H1 (cell line): ENCODE data around the gene ROR1. TPM values are rescaled to one million over a fixed set of nuclear protein-coding genes. Genes with fewer than 3 reads are reported as not detected.
A peak's percentile ranks its signal among the peaks of the same experiment; 100 is the strongest.

ENCODE experiments used
- CTCF ChIA-PET: fragments of 300-600 bp; sonication (Branson Sonifier 250); formaldehyde crosslinking; loops from one replicate; lab custom pipeline; 2021; ENCODE audit not compliant: partially characterized antibody; lab: Charles Lee
- POLR2A ChIA-PET: fragments of 300-600 bp; sonication (Branson Sonifier 250); formaldehyde crosslinking; loops from one replicate; lab custom pipeline; 2021; ENCODE audit warnings: inconsistent platforms; ENCODE audit not compliant: partially characterized antibody; lab: Charles Lee
- DNase-seq, 2 experiments: peaks; one replicate each; pipeline versions ENCODE4 v3.0.0 to v3.0.0-alpha.2; 2010 to 2022; ENCODE audit warnings: low spot score in 2 of 2, low read depth in 1 of 2, mixed read lengths in 1 of 2
- FAIRE-seq: peaks from 2 replicates; lab custom pipeline; 2011; peaks lifted over from hg19 to GRCh38; lab: Jason Lieb, UNC
- H2AFZ ChIP-seq: 2 replicates; pipeline ENCODE4 v1.8.1; 2012; ENCODE audit warnings: low read length, inconsistent platforms
- H2AK5ac ChIP-seq: 2 replicates; pipeline ENCODE4 v1.6.1; 2013; ENCODE audit warnings: low read depth, low read length
- H2BK120ac ChIP-seq: replicated peaks from 2 replicates; pipeline ENCODE3; 2013; ENCODE audit warnings: low read depth, low read length, inconsistent platforms
- H2BK12ac ChIP-seq: 2 replicates; pipeline ENCODE4 v1.6.1; 2013; ENCODE audit warnings: low read depth, low read length
- H2BK15ac ChIP-seq: 2 replicates; pipeline ENCODE4 v1.6.1; 2013; ENCODE audit warnings: low read length
- H2BK20ac ChIP-seq: 2 replicates; pipeline ENCODE4 v1.6.1; 2013; ENCODE audit warnings: low read length
- H2BK5ac ChIP-seq: 2 replicates; pipeline ENCODE4 v1.6.1; 2013; ENCODE audit warnings: low read depth, low read length
- H3K14ac ChIP-seq: 2 replicates; pipeline ENCODE4 v1.6.1; 2013; ENCODE audit warnings: inconsistent platforms; ENCODE audit not compliant: insufficient read length
- H3K18ac ChIP-seq: 2 replicates; pipeline ENCODE4 v1.6.1; 2013; ENCODE audit warnings: low read length; ENCODE audit errors: extremely low read depth
- H3K23ac ChIP-seq: 2 replicates; pipeline ENCODE4 v1.6.1; 2013; ENCODE audit warnings: inconsistent platforms; ENCODE audit not compliant: insufficient read length
- H3K23me2 ChIP-seq: 2 replicates; pipeline ENCODE4 v1.6.1; 2013; ENCODE audit warnings: low read depth, low read length
- H3K27ac ChIP-seq: 2 replicates; pipeline ENCODE4 v1.6.1; 2011; ENCODE audit warnings: low read depth, low read length, inconsistent platforms
- H3K27me3 ChIP-seq, 4 experiments: replicated peaks in 1 of 4; 1 replicate in 1 of 4; 2 replicates in 3 of 4; pipeline versions ENCODE4 v1.6.1 to v1.8.1; 2011 to 2013; ENCODE audit warnings: low read length in 3 of 4, mild to moderate bottlenecking in 3 of 4, inconsistent platforms in 2 of 4, mixed read lengths in 2 of 4, moderate library complexity in 1 of 4; ENCODE audit not compliant: control insufficient read depth in 3 of 4, insufficient read depth in 3 of 4; ENCODE audit errors: extremely low read depth in 1 of 4
- H3K36me3 ChIP-seq, 4 experiments: 2 replicates each; pipeline versions ENCODE4 v1.6.1 to v1.8.1; 2011 to 2013; ENCODE audit warnings: mild to moderate bottlenecking in 4 of 4, low read length in 3 of 4, moderate library complexity in 2 of 4, control low read depth in 1 of 4, inconsistent platforms in 1 of 4; ENCODE audit not compliant: insufficient read depth in 4 of 4, control insufficient read depth in 2 of 4
- H3K4ac ChIP-seq: replicated peaks from 2 replicates; pipeline ENCODE3; 2013; ENCODE audit warnings: low read length, low read depth, mixed read lengths, inconsistent platforms; ENCODE audit not compliant: insufficient read length
- H3K4me1 ChIP-seq, 4 experiments: replicated peaks in 1 of 4; 1 replicate in 1 of 4; 2 replicates in 3 of 4; pipeline versions ENCODE4 v1.6.1 to v1.8.1; 2011 to 2013; ENCODE audit warnings: low read length in 3 of 4, inconsistent platforms in 2 of 4, mixed read lengths in 1 of 4; ENCODE audit not compliant: insufficient read depth in 4 of 4, control insufficient read depth in 3 of 4
- H3K4me2 ChIP-seq, 2 experiments: 2 replicates each; pipeline versions ENCODE4 v1.6.1 to v1.8.1; 2011 to 2013; ENCODE audit warnings: low read depth in 2 of 2, low read length in 2 of 2, control low read depth in 1 of 2, inconsistent platforms in 1 of 2, mild to moderate bottlenecking in 1 of 2; ENCODE audit not compliant: insufficient read depth in 1 of 2
- H3K4me3 ChIP-seq, 4 experiments: fragments of 200-600, 300-600 bp in 1 of 4; sonication (generic), shearing (Covaris generic), sonication (Bioruptor Twin) in 1 of 4; 2 replicates each; pipeline versions ENCODE4 v1.5.1 to v1.8.1; 2011 to 2016; ENCODE audit warnings: low read length in 4 of 4, low read depth in 3 of 4, control low read depth in 2 of 4, inconsistent platforms in 2 of 4, mild to moderate bottlenecking in 2 of 4, mixed read lengths in 1 of 4, moderate library complexity in 1 of 4; ENCODE audit not compliant: insufficient read depth in 2 of 4; ENCODE audit errors: extremely low read depth in 1 of 4
- H3K56ac ChIP-seq: replicated peaks from 2 replicates; pipeline ENCODE3; 2013; ENCODE audit warnings: low read depth, mild to moderate bottlenecking, mixed read lengths, low read length, inconsistent platforms; ENCODE audit not compliant: insufficient read length
- H3K79me1 ChIP-seq: 2 replicates; pipeline ENCODE4 v1.6.1; 2013; ENCODE audit warnings: low read depth, low read length, control low read depth
- H3K79me2 ChIP-seq, 2 experiments: 2 replicates each; pipeline versions ENCODE4 v1.6.1 to v1.8.1; 2012 to 2013; ENCODE audit warnings: low read length in 2 of 2, mild to moderate bottlenecking in 2 of 2, inconsistent platforms in 1 of 2; ENCODE audit not compliant: insufficient read depth in 2 of 2, control insufficient read depth in 1 of 2
- H3K9ac ChIP-seq, 4 experiments: replicated peaks in 1 of 4; 1 replicate in 1 of 4; 2 replicates in 3 of 4; pipeline versions ENCODE4 v1.6.1 to v1.8.1; 2011 to 2013; ENCODE audit warnings: low read depth in 3 of 4, low read length in 3 of 4, control low read depth in 2 of 4, mild to moderate bottlenecking in 2 of 4, moderate library complexity in 2 of 4, inconsistent platforms in 1 of 4; ENCODE audit errors: extremely low read depth in 1 of 4
- H3K9me3 ChIP-seq, 2 experiments: 2 replicates each; pipeline versions ENCODE4 v1.6.1 to v1.8.1; 2012 to 2013; ENCODE audit warnings: mild to moderate bottlenecking in 2 of 2, moderate library complexity in 2 of 2, control low read depth in 1 of 2, inconsistent platforms in 1 of 2, low read depth in 1 of 2, low read length in 1 of 2, mixed read lengths in 1 of 2; ENCODE audit not compliant: insufficient read depth in 2 of 2
- H4K20me1 ChIP-seq, 2 experiments: replicated peaks in 1 of 2; 2 replicates each; pipeline versions ENCODE3 to v1.8.1; 2011 to 2013; ENCODE audit warnings: inconsistent platforms in 2 of 2, low read length in 2 of 2, mild to moderate bottlenecking in 1 of 2; ENCODE audit not compliant: insufficient read depth in 2 of 2, control insufficient read depth in 1 of 2
- H4K5ac ChIP-seq: 2 replicates; pipeline ENCODE4 v1.6.1; 2013; ENCODE audit warnings: low read length, low read depth, mixed read lengths, inconsistent platforms; ENCODE audit not compliant: insufficient read length
- H4K8ac ChIP-seq: 2 replicates; pipeline ENCODE4 v1.8.0; 2013; ENCODE audit warnings: mild to moderate bottlenecking, moderate library complexity, low read length, inconsistent platforms; ENCODE audit not compliant: insufficient read depth; ENCODE audit errors: extremely low read depth
- H4K91ac ChIP-seq: replicated peaks from 2 replicates; pipeline ENCODE3; 2013; ENCODE audit warnings: low read length, mixed read lengths, inconsistent platforms; ENCODE audit not compliant: insufficient read length
- KDM5A ChIP-seq: fragments of 200-600 bp; IDR thresholded peaks from 2 replicates; pipeline ENCODE4 v1.7.1; 2012; ENCODE audit warnings: mild to moderate bottlenecking, low read length, inconsistent platforms, mixed read lengths
- RAD21 ChIP-seq, 2 experiments: IDR thresholded peaks in 1 of 2; conservative IDR thresholded peaks in 1 of 2; 2 replicates each; pipeline ENCODE4 v1.6.1; 2011; ENCODE audit warnings: low read depth in 2 of 2, low read length in 2 of 2, improper control_type of control experiment in 1 of 2, inconsistent platforms in 1 of 2, mild to moderate bottlenecking in 1 of 2, moderate library complexity in 1 of 2
- SRF ChIP-seq: IDR thresholded peaks from 2 replicates; pipeline ENCODE4 v1.6.1; 2011; ENCODE audit warnings: mild to moderate bottlenecking, low read depth, low read length, moderate library complexity
- WGBS, 2 experiments: shearing (Covaris generic) in 1 of 2; methylation state at CpG; one replicate each; pipeline versions ENCODE4 v1.1.6 to v1.1.7; 2013 to 2015; ENCODE audit warnings: low lambda C conversion rate in 2 of 2, mixed read lengths in 2 of 2, inconsistent platforms in 1 of 2, low coverage in 1 of 2, missing lambda C conversion rate in 1 of 2; ENCODE audit not compliant: insufficient replicate concordance in 2 of 2, insufficient coverage in 1 of 2, insufficient read length in 1 of 2; ENCODE audit errors: extremely low coverage in 1 of 2, missing lambda C conversion rate in 1 of 2; 5-methylcytosine and 5-hydroxymethylcytosine counted together
- polyA plus RNA-seq, 7 experiments: library from polyadenylated mRNA; depleted of rRNA in 3 of 7; stranded (reverse) in 5 of 7; unstranded in 2 of 7; fragments of >200 nt in 5 of 7; fragments of 200-250 nt in 2 of 7; gene quantifications; 1 replicate in 5 of 7; 2 replicates in 1 of 7; 4 replicates in 1 of 7; pipeline versions ENCODE4 v1.2.1 to v1.2.3, GENCODE V29; 2011 to 2013; ENCODE audit warnings: missing spikeins in 2 of 7, mixed read lengths in 2 of 7
- total RNA-seq: library from RNA; stranded (reverse); fragmentation: NEBNext Ultra II Directional; extraction: Animal tissue kit (Norgen Biotek cat#: 25700); gene quantifications from 2 replicates; pipeline ENCODE4 v1.2.1, GENCODE V29; 2021
- TF ChIP-seq, protein P1 (sequence below), 3 experiments: IDR thresholded peaks; 1 replicate in 2 of 3; 2 replicates in 1 of 3; pipeline versions ENCODE4 v1.5.1 to v1.6.1; 2011; ENCODE audit warnings: low read length in 3 of 3, mild to moderate bottlenecking in 3 of 3, inconsistent platforms in 2 of 3, low read depth in 1 of 3, moderate library complexity in 1 of 3; ENCODE audit not compliant: insufficient read depth in 1 of 3; ENCODE audit errors: control extremely low read depth in 1 of 3

Gene ROR1
- total and polyA plus RNA-seq, 2 of the 8 experiments (the other 6 are each of a cell fraction or from before 2014, with no cell fraction given): 33.6 to 73.6 TPM

DNA sequence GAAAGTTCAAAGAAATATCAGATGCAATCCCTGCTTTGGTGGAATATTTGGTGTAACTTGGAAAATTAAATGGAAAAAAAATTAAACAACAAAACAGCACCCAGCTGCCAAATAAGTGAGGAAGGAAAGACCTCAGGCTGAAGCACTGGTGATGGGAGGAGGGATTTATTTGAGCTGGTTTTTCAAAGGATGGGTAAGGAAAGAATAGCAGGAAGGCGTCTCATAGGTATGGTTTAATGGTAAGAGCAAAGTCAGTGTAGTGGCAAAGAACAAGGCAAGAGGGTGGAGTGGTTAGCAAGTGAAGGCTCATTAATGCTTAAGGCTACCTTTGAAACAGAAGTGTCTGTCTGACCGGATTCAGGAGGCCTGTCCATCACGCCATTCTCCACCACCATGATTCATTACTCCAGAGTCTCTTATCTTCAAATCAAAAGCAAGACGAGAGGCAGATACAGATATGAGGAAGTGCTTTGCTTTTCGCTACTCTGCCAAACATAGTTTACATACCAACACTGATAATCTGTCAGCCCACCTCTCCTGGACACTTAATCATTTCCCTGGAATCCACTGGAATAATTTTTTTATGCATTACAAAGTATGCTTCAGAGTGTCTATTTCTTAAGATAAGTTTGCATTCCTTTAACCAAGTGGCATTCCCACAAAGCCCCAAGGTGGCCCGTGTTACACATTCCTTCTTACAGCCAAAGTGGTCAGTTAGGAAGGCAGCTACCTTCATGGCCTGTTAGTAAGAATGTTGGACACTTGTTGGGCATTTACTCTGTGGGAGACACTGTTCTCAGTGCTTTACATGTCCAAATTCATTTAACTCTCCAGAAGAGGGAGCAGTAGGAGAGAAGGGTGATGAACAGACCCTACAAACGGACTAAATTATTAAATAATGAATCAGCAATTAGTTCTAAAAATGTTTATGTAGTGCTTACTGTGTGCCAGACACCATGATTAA, 146.6 kb downstream of the ROR1 start:
- Histone ChIP-seq H3K4ac (no peak overlapping the region), H3K4me2 (no peak overlapping the region), H3K4me3 (no peak overlapping the region), H2BK12ac (no peak overlapping the region), H3K79me1 (peaks cover 20% of the 10 kb centered on the region), H2BK120ac (no peak overlapping the region), H4K91ac (no peak overlapping the region), H2BK20ac (no peak overlapping the region), H2AFZ (no peak overlapping the region), H3K79me2 (peaks cover 0 to 92% of the 10 kb centered on the region in 2 experiments; a peak in 3 of 4 replicates), H2BK15ac (no peak overlapping the region), H3K14ac (no peak overlapping the region), H3K27ac (no peak overlapping the region), H3K23me2 (no peaks in the 10 kb centered on the region), H2BK5ac (no peak overlapping the region), H3K36me3 (no peaks in the 10 kb centered on the region), H3K4me1 (peaks cover 4 to 26% (median 12%) of the 10 kb centered on the region in 4 experiments; a peak in 5 of 7 replicates), H4K5ac (no peak overlapping the region), H3K27me3 (no peaks in the 10 kb centered on the region), H4K8ac (no peak overlapping the region), H2AK5ac (no peak overlapping the region), H3K9ac (no peak overlapping the region), H4K20me1 (peaks cover 4 to 5% of the 10 kb centered on the region in 2 experiments), H3K18ac (no peak overlapping the region), H3K56ac (no peak overlapping the region), H3K9me3 (no peaks in the 10 kb centered on the region), H3K23ac (no peak overlapping the region)
- ChIA-PET CTCF (interaction anchor here (0.6 to 6.9 kb wide), 26 partner anchors 7 to 335 kb away, joined by 3 to 74 read pairs (median 3); no protein-coding TSS in a partner anchor), POLR2A (interaction anchor here (2.0 to 2.3 kb wide), 2 partner anchors 12 to 16 kb away, joined by 6 to 7 read pairs; no protein-coding TSS in a partner anchor)
- DNase-seq (no peak), FAIRE-seq (no peak)
- TF ChIP-seq, protein P1, sequence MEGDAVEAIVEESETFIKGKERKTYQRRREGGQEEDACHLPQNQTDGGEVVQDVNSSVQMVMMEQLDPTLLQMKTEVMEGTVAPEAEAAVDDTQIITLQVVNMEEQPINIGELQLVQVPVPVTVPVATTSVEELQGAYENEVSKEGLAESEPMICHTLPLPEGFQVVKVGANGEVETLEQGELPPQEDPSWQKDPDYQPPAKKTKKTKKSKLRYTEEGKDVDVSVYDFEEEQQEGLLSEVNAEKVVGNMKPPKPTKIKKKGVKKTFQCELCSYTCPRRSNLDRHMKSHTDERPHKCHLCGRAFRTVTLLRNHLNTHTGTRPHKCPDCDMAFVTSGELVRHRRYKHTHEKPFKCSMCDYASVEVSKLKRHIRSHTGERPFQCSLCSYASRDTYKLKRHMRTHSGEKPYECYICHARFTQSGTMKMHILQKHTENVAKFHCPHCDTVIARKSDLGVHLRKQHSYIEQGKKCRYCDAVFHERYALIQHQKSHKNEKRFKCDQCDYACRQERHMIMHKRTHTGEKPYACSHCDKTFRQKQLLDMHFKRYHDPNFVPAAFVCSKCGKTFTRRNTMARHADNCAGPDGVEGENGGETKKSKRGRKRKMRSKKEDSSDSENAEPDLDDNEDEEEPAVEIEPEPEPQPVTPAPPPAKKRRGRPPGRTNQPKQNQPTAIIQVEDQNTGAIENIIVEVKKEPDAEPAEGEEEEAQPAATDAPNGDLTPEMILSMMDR (IDR thresholded peaks at IDR 0.05; ENCODE audit: control extremely low read depth in 1 of 3, insufficient read depth in 1 of 3, low read depth in 1 of 3, low read length in 3 of 3): peak in 1 of 3 experiments; percentile 8; a peak in 1 of 4 replicates
- TF ChIP-seq RAD21 (IDR thresholded peaks at IDR 0.05 in 1 of 2, conservative IDR thresholded peaks at IDR 0.05 in 1 of 2; ENCODE audit: low read depth in 2 of 2, low read length in 2 of 2) (peak in 1 of 2 experiments; percentile 7; a peak in 1 of 4 replicates), SRF (no peak), KDM5A (no peak)
- WGBS, 2 experiments: 88% methylated on average over 7 of the region's 7 CpGs; no CpG with 5 or more reads in 1 of the 2 experiments
